HL-60/S4 (cell line): Measurements from ENCODE around the gene MAP2K5.

ENCODE experiments used
- in situ Hi-C: fragments of 300-500 bp; cut with MboI; formaldehyde crosslinking; loops from 2 replicates; pipeline ENCODE4 v1.14.3; 2022; ENCODE audit warnings: low sequenced_read_pairs

MAP2K5 gene

DNA sequence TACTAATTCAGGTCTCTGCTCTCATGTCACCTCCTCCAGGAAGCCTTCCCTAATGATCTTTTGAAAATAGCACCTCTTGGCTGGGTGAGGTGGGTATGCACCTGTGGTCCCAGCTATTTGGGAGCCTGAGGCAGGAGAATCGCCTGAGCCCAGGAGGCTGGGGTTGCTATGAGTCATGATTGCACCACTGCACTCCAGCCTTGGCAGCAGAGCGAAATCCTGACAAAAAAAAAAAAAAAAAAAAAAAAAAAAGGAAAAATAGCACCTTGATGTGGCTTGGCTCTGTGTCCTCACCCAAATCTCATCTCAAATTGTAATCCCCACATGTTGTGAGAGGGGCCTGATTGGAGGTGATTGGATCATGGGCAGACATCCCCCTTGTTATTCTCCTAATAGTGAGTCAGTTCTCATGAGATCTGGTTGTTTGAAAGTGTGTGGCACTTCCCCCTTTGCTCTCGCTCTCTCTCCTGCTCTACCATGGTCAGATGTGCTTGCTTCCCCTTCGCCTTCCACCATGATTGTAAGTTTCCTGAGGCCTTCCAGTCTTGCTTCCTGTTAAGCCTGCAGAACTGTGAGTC lies 308.6 kb downstream of the MAP2K5 start:
- in situ Hi-C loops: no loop called here

GRCh38 chr15:67852418-67852817 lies 309.9 kb downstream of the MAP2K5 start:
- in situ Hi-C loops: no loop called here

- in situ Hi-C loops: no loop called here
Measured at GRCh38 chr15:67853454-67853853, 311.0 kb downstream of the MAP2K5 start.

GRCh38 chr15:67854358-67854757 lies 311.9 kb downstream of the MAP2K5 start:
- in situ Hi-C loops: no loop called here

DNA sequence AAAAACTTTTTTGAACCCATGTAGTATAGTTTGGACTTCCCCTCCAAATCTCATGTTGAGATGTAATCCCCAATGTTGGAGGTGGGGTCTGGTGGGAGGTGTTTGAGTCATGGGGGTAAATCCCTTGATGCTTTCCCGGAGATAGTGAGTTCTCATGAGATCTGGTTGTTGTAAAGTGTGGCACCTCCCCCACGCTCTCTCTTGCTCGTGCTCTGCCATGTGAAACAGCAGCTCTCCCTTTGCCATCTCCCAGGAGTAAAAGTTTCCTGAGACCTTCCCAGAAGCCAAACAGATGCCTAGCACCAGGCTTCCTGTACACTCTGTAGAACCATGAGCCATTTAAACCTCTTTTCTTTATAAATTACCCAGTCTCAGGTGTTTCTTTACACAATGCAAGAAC lies 313.3 kb downstream of the MAP2K5 start:
- in situ Hi-C loops: no loop called here
